ENCODE results near the gene FBN2. TPM values are rescaled to one million over a fixed set of nuclear protein-coding genes. Genes with fewer than 3 reads are reported as not detected.

FBN2 gene
- total RNA-seq, 1 donor from 2014 or later: 34.1 TPM

DNA sequence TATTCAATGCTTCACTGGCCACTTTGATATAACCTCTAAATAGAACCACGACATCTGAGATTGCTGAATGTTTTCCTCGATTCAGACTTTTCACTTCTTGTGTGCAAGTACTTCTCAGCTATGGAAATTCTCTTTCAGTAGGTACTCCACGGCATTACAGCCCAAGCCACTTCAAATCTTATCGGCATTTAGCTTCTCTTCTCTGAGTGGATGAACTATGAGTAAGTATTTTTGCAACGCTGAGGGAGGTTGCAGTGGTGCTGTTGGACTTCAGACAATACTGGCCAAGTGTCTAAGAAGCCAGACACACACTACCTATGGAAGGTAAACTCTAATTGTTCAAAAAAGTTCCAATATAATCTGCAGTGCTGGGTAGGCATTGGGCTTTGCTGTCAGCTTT, 60.1 kb downstream of the FBN2 start:
- DNase-seq: no peak
- peak overlapping the region; percentile 4 for H3K4me3 ChIP-seq
- no peaks in the 10 kb centered on the region for H3K36me3 ChIP-seq
- no peaks in the 10 kb centered on the region for H3K27me3 ChIP-seq (ENCODE audit: low read depth)
- intact Hi-C loops (cut with micrococcal nuclease): no loop called here
- peaks cover 51% of the 10 kb centered on the region for H3K4me1 ChIP-seq
- TF ChIP-seq, protein P1, sequence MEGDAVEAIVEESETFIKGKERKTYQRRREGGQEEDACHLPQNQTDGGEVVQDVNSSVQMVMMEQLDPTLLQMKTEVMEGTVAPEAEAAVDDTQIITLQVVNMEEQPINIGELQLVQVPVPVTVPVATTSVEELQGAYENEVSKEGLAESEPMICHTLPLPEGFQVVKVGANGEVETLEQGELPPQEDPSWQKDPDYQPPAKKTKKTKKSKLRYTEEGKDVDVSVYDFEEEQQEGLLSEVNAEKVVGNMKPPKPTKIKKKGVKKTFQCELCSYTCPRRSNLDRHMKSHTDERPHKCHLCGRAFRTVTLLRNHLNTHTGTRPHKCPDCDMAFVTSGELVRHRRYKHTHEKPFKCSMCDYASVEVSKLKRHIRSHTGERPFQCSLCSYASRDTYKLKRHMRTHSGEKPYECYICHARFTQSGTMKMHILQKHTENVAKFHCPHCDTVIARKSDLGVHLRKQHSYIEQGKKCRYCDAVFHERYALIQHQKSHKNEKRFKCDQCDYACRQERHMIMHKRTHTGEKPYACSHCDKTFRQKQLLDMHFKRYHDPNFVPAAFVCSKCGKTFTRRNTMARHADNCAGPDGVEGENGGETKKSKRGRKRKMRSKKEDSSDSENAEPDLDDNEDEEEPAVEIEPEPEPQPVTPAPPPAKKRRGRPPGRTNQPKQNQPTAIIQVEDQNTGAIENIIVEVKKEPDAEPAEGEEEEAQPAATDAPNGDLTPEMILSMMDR (IDR thresholded peaks at IDR 0.05; ENCODE audit: borderline replicate concordance): no peak
- peak overlapping the region; percentile 72 for H3K27ac ChIP-seq (replicated peaks)
- no peaks in the 10 kb centered on the region for H3K9me3 ChIP-seq (replicated peaks)

DNA sequence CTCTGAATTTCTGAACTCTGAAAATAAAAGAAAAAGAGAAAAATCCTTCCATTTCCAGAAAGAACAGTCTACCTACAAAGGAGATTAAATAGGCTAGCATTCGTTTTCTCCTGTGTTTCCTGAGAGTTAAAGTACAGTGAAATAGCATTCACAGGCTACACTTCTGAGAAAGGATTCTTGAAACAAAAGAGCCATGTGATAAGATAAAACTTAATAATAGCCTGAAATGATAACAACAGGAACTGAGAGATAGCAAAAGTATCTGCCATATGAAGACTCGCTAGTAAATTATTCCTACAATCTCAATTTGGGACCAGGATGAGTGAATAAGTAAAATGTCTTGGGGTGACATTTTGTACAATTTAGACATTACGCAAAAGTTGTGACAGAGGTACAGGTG, 62.4 kb downstream of the FBN2 start:
- intact Hi-C loops (cut with micrococcal nuclease): no loop called here
- Histone ChIP-seq H3K4me1 (peaks cover 53% of the 10 kb centered on the region), H3K36me3 (no peaks in the 10 kb centered on the region), H3K27me3 (ENCODE audit: low read depth) (no peaks in the 10 kb centered on the region), H3K27ac (replicated peaks) (peak overlapping the region; percentile 72), H3K9me3 (replicated peaks) (no peaks in the 10 kb centered on the region), H3K4me3 (no peak overlapping the region)
- DNase-seq: no peak
- TF ChIP-seq, protein P1 (IDR thresholded peaks at IDR 0.05; ENCODE audit: borderline replicate concordance): no peak

DNA sequence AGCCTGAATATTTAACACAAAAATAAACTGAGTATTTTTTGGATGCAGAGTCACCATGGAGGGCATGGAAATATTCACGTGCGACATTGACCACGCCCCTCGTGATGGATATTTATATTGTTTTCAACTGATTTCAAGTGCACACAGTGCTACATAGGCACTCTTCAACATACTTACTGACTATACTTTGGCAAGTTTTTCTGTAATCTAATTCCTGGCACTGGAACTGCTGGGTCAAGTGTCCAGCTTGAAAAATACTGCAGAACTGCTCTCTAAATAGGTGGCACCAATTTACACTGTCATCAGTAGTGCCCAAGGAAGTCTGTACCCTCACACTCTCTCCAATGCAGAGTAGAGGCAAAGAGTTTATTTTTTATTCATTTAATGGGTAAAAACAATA, 65.1 kb downstream of the FBN2 start:
- no peak for DNase-seq
- no peak overlapping the region for H3K4me3 ChIP-seq
- no peak overlapping the region for H3K27ac ChIP-seq (replicated peaks)
- no peaks in the 10 kb centered on the region for H3K36me3 ChIP-seq
- H3K27me3 ChIP-seq (ENCODE audit: low read depth): no peaks in the 10 kb centered on the region
- peaks cover 45% of the 10 kb centered on the region for H3K4me1 ChIP-seq
- TF ChIP-seq, protein P1 (IDR thresholded peaks at IDR 0.05; ENCODE audit: borderline replicate concordance): no peak
- no peaks in the 10 kb centered on the region for H3K9me3 ChIP-seq (replicated peaks)
- intact Hi-C loops (cut with micrococcal nuclease): no loop called here

DNA sequence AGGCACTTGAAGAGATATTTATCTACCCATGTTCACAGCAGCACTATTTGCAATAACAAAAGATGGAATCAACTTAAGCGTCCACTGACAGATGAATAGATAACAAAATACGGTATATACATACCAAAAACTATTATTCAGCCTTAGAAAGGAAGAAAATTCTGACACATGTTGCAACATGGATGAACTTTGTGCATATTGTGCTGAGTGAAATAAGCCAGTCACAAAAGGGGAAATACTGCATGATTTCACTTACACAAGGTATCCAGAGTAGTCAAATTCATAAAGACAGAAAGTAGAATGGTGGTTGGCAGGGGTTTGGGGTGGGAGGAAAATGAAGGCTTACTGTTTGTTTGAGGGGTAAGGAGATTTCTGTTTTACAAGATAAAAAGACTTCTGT, 66.0 kb downstream of the FBN2 start:
- DNase-seq: no peak
- TF ChIP-seq, protein P1 (IDR thresholded peaks at IDR 0.05; ENCODE audit: borderline replicate concordance): no peak
- Histone ChIP-seq H3K4me3 (no peak overlapping the region), H3K27me3 (ENCODE audit: low read depth) (no peaks in the 10 kb centered on the region), H3K9me3 (replicated peaks) (no peaks in the 10 kb centered on the region), H3K36me3 (no peaks in the 10 kb centered on the region), H3K4me1 (peaks cover 38% of the 10 kb centered on the region), H3K27ac (replicated peaks) (no peak overlapping the region)
- intact Hi-C loops (cut with micrococcal nuclease): no loop called here

DNA sequence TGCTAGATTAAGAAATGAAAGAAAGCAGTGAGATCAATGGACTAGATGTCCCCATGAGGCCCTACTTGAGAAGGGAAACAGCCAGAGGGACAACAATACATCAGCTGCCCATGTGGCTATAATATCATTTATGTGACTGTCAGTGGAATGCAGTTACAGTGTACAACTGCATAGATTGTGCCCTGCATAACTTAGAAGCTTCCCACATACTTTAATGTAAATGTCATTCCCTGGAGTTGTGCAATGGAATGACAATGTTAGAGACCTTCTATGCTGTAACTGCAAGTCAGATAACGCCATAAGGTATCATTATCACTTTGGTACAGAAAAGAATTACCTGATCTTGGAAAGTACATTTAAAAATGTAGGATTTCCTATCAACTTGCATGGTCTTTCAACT, 67.4 kb downstream of the FBN2 start:
- no peaks in the 10 kb centered on the region for H3K36me3 ChIP-seq
- H3K9me3 ChIP-seq (replicated peaks): no peaks in the 10 kb centered on the region
- no peak overlapping the region for H3K27ac ChIP-seq (replicated peaks)
- TF ChIP-seq, protein P1 (IDR thresholded peaks at IDR 0.05; ENCODE audit: borderline replicate concordance): no peak
- peaks cover 34% of the 10 kb centered on the region for H3K4me1 ChIP-seq
- no peaks in the 10 kb centered on the region for H3K27me3 ChIP-seq (ENCODE audit: low read depth)
- no peak overlapping the region for H3K4me3 ChIP-seq
- DNase-seq: no peak
- intact Hi-C loops (cut with micrococcal nuclease): no loop called here

DNA sequence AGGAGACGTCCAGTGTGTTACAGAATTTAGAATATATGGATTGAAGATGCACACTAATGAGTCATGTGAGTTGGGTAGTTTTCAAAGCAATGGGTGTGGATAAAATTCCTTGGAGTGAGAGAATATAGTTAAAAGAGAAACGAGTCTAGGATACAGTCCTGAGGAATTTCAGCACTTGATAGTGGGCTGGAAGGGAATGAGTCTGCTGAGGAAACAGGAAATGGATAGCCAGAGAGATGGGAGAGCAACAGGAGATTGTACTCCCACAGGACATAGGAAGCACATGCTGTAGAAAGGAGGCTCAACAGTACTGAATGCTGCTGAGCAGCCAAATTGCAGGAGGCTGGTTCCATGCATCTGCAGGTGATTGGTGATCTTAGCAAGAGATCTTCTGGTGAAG, 68.1 kb downstream of the FBN2 start:
- Histone ChIP-seq H3K36me3 (no peaks in the 10 kb centered on the region), H3K27ac (replicated peaks) (no peak overlapping the region), H3K9me3 (replicated peaks) (no peaks in the 10 kb centered on the region), H3K4me1 (peaks cover 28% of the 10 kb centered on the region), H3K4me3 (no peak overlapping the region), H3K27me3 (ENCODE audit: low read depth) (no peaks in the 10 kb centered on the region)
- TF ChIP-seq, protein P1 (IDR thresholded peaks at IDR 0.05; ENCODE audit: borderline replicate concordance): no peak
- intact Hi-C loops (cut with micrococcal nuclease): no loop called here
- DNase-seq: no peak
